HG03571 (cell line): ENCODE results near the gene RAI1.

Source experiments
- ATAC-seq: cut with Tn5 transposase; IDR thresholded peaks from one replicate; pipeline ENCODE4 v1.9.1; 2021; ENCODE audit not compliant: unreplicated experiment

The RAI1 gene

GRCh38 chr17:17762744-17763105 lies 81.5 kb downstream of the RAI1 start:
- ATAC-seq: no peak

- ATAC-seq: no peak
These were observed 81.9 kb downstream of the RAI1 start for GRCh38 chr17:17763136-17763535.

DNA sequence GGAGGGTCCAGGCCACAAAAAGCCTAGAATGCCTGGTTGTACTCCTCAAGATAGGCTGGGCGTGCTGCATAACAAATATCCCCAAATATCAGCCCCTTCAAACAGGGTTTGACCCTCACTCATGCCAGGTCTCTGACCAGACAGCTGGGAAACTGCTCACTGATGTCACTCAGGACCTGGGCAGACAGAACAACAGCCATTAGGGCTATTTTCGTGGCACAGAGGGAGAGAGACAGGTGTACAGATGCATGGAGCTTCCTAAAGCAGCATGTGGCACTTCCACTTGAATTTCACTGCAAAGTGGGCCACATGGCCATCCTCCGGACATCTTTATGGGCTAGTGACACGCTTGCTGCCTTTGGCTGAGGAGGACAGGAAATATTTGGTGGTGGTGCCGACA lies 82.5 kb downstream of the RAI1 start:
- ATAC-seq: no peak

- ATAC-seq: no peak
These were observed 84.3 kb downstream of the RAI1 start for GRCh38 chr17:17765359-17766076.

GRCh38 chr17:17766077-17766743 lies 85.0 kb downstream of the RAI1 start:
- ATAC-seq: no peak

GRCh38 chr17:17766744-17767120 lies 85.5 kb downstream of the RAI1 start:
- no peak for ATAC-seq

- no peak for ATAC-seq
These were observed 86.1 kb downstream of the RAI1 start for GRCh38 chr17:17767154-17767869.

GRCh38 chr17:17767887-17768418 lies 86.7 kb downstream of the RAI1 start:
- ATAC-seq: no peak

DNA sequence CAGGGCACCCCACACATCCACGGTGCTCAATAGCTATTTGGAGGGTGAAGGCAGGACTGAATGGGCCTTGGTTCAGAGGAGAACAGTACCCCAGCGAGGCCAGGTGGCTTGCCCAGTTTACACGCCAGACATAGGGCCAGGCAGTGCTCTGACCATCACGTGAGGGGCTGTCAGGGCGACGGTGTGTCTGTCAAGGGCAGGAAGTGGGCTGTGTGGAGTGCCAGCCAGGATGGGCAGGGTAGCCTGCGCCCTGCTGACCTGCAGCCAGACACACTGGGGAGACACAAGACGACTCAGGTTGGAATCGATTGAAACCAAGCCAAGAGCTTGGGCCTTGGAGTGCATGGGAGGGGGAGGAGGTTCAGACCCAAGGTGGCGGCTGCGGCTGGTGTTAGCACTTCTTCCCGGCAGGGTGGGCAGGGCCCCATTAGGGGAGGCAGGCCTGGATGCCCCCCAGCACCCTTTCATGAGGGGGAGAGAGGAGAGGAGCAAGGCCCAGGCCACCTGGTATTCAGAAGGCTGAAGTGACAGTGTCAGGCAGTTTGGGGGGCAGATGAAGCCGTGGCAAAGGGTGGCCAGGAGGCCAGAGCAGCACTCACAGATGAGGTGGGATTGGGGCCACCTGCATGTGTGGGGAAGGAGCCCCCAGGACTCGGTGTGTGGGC lies 87.3 kb downstream of the RAI1 start:
- ATAC-seq: no peak

- ATAC-seq: no peak
These were observed 88.8 kb downstream of the RAI1 start for GRCh38 chr17:17769869-17770631.

- no peak for ATAC-seq
These were observed 89.4 kb downstream of the RAI1 start for GRCh38 chr17:17770632-17771044.

DNA sequence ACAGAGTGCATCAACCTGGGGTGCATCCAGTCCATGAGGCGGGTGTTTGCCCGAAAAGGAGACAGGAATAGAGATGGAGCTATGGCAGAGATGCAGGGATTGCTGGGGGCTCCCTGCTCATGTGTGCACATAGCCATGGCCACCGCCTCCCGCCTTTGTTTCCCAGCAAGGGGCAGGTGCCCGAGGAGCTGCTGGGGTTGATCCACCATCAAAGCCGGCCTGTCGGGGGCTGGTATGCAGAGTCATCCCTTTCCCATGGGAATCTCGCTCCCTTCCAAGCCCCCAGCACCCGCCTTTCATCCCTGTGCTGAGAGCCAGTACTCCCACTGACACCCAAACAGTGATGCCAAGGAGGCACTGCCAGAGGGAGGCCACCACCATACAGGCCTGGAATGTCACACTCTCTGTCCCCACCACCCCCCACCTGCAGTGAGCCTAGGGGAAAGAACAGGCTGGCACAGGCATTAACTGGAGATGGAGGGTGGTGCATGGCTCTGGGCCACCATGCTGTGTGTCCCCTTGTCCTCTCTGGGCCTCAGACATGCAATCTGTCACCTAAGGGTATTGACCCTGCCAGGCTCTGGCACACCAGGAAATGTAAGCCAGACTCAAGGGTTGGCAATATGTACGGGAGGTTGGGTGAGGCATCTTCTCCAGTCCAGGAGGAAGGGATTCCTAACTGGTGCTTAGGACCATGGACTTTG lies 90.4 kb downstream of the RAI1 start:
- no peak for ATAC-seq

GRCh38 chr17:17772231-17772630 lies 91.0 kb downstream of the RAI1 start:
- ATAC-seq: no peak

DNA sequence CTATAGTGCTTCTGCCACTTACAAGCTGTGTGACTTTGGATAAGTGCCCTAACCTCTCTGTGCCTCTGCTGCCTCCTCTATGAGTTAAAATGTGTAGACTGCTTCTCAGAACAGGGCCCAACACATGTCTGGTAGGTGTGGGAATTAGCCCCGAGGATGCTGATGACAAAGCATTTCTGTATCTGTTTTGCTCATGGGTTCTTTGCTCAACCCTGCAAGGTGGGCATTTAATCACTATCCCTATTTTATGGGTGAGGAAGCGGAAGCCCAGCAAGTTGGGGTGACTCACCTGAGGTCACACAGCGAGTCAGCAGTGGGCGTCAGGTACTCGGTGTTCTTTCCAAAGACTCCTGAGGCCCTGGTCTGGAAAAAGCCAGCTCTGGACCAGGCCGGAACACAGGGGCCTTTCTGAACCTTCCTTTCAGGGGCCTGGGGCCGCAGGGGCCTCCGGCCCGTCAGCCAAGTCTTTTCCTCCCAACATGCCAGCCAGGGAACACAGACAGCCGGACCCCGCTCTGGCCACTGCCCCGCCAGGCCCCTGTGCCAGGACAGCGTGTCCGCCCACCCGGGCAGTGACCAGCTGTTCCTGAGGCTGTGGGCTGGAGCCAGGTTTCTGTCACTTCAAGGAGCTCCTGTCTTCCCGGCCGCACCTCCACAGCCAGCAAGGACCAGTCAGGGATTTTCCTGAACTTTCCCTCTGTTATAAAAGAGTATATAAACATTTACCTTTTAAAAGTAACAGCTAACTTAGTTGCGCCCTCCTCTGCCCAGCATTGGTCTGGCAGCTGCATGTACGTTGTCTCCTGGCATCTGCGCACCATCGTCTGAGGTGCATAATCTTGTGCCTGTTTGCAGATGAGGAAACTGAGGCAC lies 93.0 kb downstream of the RAI1 start:
- no peak for ATAC-seq

- no peak for ATAC-seq
These were observed 95.6 kb downstream of the RAI1 start for GRCh38 chr17:17776889-17777288.

GRCh38 chr17:17778308-17779014 lies 97.2 kb downstream of the RAI1 start:
- no peak for ATAC-seq

DNA sequence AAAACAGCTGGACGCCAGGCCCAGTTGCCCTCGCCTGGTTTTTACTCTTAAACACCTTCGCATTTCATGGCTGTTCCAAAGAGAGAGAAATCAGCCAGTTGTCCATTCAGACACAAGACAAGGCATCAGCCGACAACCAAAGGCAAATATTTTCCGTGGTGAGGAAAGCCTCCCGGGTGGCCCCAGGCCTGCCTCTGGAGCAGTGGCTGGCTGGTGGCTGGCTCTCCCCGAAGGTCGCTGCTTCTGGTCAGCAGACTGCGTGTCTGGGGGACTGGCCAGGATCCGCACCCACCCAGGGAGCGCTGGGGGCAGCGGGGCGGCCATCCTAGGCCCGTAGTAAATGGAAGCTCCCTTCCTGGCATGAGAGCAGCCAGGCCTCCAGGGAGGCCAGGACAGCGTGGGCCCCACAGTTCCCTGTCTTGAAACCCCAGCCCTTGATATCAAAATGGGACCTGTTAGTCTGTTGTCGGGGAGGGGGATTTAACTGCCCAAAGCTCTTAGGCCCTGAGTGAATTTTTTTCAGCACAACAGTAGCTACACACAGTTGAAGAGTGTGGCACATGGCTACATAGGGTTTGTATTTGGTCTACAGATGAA lies 97.9 kb downstream of the RAI1 start:
- ATAC-seq: no peak
